HEK293T (cell line): ENCODE data around the gene PCDH1.

Experiments used
- ELF4 ChIP-seq: fragments of 450-650 bp; IDR thresholded peaks from 2 replicates; pipeline ENCODE4 v1.6.1; 2017; ENCODE audit warnings: antibody characterized with exemption
- LEF1 ChIP-seq: fragments of 450-650 bp; IDR thresholded peaks from 2 replicates; pipeline ENCODE4 v1.6.1; 2017; ENCODE audit warnings: mild to moderate bottlenecking, borderline replicate concordance
- SUZ12 ChIP-seq: fragments of 450-650 bp; IDR thresholded peaks from 2 replicates; pipeline ENCODE4 v1.6.1; 2016; ENCODE audit warnings: mild to moderate bottlenecking

DNA sequence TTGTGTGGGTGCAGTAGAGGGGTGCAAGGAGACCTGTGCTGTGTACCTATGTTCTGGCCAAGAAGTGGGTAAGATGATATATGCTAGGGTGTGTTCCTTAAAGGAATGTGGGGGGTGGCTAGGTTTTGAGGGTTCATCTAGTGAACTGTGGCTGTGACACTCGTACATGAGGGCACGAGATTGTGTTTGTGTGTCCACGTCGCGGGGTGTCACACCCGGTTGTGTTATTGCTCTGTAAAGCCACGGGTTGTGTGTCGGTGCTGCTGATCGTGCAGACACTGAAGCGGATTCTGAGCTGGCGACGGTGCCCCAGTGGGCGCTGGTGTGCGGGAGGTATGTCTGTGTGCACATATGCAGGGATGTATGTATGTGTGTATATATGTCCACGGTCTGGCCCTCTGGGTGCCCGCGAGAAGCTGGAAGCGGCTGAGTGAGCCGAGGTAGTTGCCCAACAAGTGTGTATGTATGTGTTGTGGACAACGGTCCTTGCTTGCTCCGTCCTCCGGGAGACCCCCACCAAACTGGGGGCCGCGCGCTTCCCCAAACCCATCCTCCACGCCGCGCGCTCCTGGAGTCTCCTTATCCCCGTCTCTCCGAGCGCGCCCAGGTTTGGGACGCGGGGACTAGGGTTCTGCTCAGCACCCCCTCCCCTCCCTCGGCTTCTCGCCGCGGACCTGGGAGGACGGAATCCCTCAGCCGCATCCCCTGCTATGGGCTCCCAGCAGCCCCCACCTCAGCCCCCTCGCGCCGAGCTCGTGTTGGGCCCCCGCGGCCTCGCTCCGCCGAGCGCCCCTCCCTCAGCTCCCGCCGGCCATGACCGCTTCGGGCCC lies 639 bp downstream of the PCDH1 start:
- no peak for TF ChIP-seq ELF4
- no peak for TF ChIP-seq SUZ12
- TF ChIP-seq LEF1 = no peak
